HepG2 (cell line): Measurements from ENCODE around the gene ABCD4. TPM values are rescaled to one million over a fixed set of nuclear protein-coding genes. Genes with fewer than 3 reads are reported as not detected.

Experiments
- ARNT2 ChIP-seq: sonication (generic); formaldehyde crosslinking; IDR thresholded peaks from 2 replicates; pipeline ENCODE4 v1.8.0; 2022; ENCODE audit warnings: mild to moderate bottlenecking, low read depth, missing genetic modification reagents, moderate library complexity
- CBFB ChIP-seq: sonication (generic); formaldehyde crosslinking; IDR thresholded peaks from 2 replicates; pipeline ENCODE4 v1.4.0; 2020; ENCODE audit warnings: missing genetic modification reagents
- FOSL1 ChIP-seq: sonication (generic); formaldehyde crosslinking; IDR thresholded peaks from 2 replicates; pipeline ENCODE4 v1.9.0; 2021; ENCODE audit warnings: missing genetic modification reagents, borderline replicate concordance
- GATAD2A ChIP-seq: IDR thresholded peaks from 2 replicates; pipeline ENCODE4 v1.6.1; 2016
- GPN1 ChIP-seq: sonication (generic); formaldehyde crosslinking; IDR thresholded peaks from 2 replicates; pipeline ENCODE4 v1.5.1; 2020; ENCODE audit warnings: missing genetic modification reagents, borderline replicate concordance
- MAZ ChIP-seq, 2 experiments: sonication (generic) in 1 of 2; formaldehyde crosslinking in 1 of 2; IDR thresholded peaks; 2 replicates each; pipeline versions ENCODE4 v1.5.0 to v1.6.1; 2012 to 2020; ENCODE audit warnings: low read depth in 2 of 2, mild to moderate bottlenecking in 2 of 2, borderline replicate concordance in 1 of 2, improper control_type of control experiment in 1 of 2, low read length in 1 of 2, missing genetic modification reagents in 1 of 2, moderate library complexity in 1 of 2
- NCOA5 ChIP-seq: sonication (generic); formaldehyde crosslinking; IDR thresholded peaks from 2 replicates; pipeline ENCODE4 v1.4.0; 2020; ENCODE audit warnings: missing genetic modification reagents
- NFKB2 ChIP-seq: sonication (generic); formaldehyde crosslinking; IDR thresholded peaks from 2 replicates; pipeline ENCODE4 v1.4.0; 2020; ENCODE audit warnings: missing genetic modification reagents, borderline replicate concordance
- RBAK ChIP-seq: sonication (generic); formaldehyde crosslinking; IDR thresholded peaks from 2 replicates; pipeline ENCODE4 v1.5.1; 2020; ENCODE audit warnings: mild to moderate bottlenecking, missing genetic modification reagents
- RCOR2 ChIP-seq: IDR thresholded peaks from 2 replicates; pipeline ENCODE4 v1.6.1; 2016; ENCODE audit warnings: missing biosample characterization, missing genetic modification reagents
- SAP130 ChIP-seq: IDR thresholded peaks from 2 replicates; pipeline ENCODE4 v1.6.1; 2016; ENCODE audit warnings: low read depth
- SOX13 ChIP-seq, 3 experiments: fragments of 450-650 bp in 1 of 3; sonication (generic) in 1 of 3; formaldehyde crosslinking in 1 of 3; IDR thresholded peaks in 2 of 3; conservative IDR thresholded peaks in 1 of 3; 2 replicates each; pipeline versions ENCODE4 v1.5.0 to v1.6.1; 2016 to 2020; ENCODE audit warnings: antibody characterized with exemption in 1 of 3, mild to moderate bottlenecking in 1 of 3, missing compliant biosample characterization in 1 of 3, missing genetic modification reagents in 1 of 3, moderate library complexity in 1 of 3
- SPEN ChIP-seq: sonication (generic); formaldehyde crosslinking; IDR thresholded peaks from 2 replicates; pipeline ENCODE4 v1.5.1; 2020; ENCODE audit warnings: low read depth, mild to moderate bottlenecking, missing genetic modification reagents
- THAP11 ChIP-seq: IDR thresholded peaks from 2 replicates; pipeline ENCODE4 v1.6.1; 2016; ENCODE audit warnings: missing biosample characterization, missing genetic modification reagents
- ZNF160 ChIP-seq: sonication (generic); formaldehyde crosslinking; IDR thresholded peaks from 2 replicates; pipeline ENCODE4 v1.8.0; 2022; ENCODE audit warnings: mild to moderate bottlenecking, inconsistent platforms, missing genetic modification reagents
- ZNF232 ChIP-seq: sonication (generic); formaldehyde crosslinking; IDR thresholded peaks from 2 replicates; pipeline ENCODE4 v1.4.0; 2020; ENCODE audit warnings: missing genetic modification reagents, borderline replicate concordance
- ZNF282 ChIP-seq: fragments of 450-650 bp; IDR thresholded peaks from 2 replicates; pipeline ENCODE4 v1.6.1; 2018; ENCODE audit not compliant: partially characterized antibody
- ZNF552 ChIP-seq: sonication (generic); formaldehyde crosslinking; IDR thresholded peaks from 2 replicates; pipeline ENCODE4 v1.9.0; 2022; ENCODE audit warnings: missing genetic modification reagents, mild to moderate bottlenecking, borderline replicate concordance
- ZNF556 ChIP-seq: sonication (generic); formaldehyde crosslinking; IDR thresholded peaks from 2 replicates; pipeline ENCODE4 v1.4.0; 2020; ENCODE audit warnings: mild to moderate bottlenecking, missing genetic modification reagents, borderline replicate concordance
- ZNF589 ChIP-seq: sonication (generic); formaldehyde crosslinking; conservative IDR thresholded peaks from 2 replicates; pipeline ENCODE4 v1.8.0; 2022; ENCODE audit warnings: mild to moderate bottlenecking, moderate library complexity, missing genetic modification reagents
- ZNF598 ChIP-seq: sonication (generic); formaldehyde crosslinking; IDR thresholded peaks from 2 replicates; pipeline ENCODE4 v1.5.1; 2020; ENCODE audit warnings: mild to moderate bottlenecking, missing genetic modification reagents, borderline replicate concordance
- ZNF605 ChIP-seq: sonication (generic); formaldehyde crosslinking; IDR thresholded peaks from 2 replicates; pipeline ENCODE4 v1.8.0; 2022; ENCODE audit warnings: mild to moderate bottlenecking, missing genetic modification reagents
- ZNF737 ChIP-seq: sonication (generic); formaldehyde crosslinking; IDR thresholded peaks from 2 replicates; pipeline ENCODE4 v1.5.0; 2020; ENCODE audit warnings: missing genetic modification reagents, mild to moderate bottlenecking, borderline replicate concordance
- ZNF747 ChIP-seq: sonication (generic); formaldehyde crosslinking; IDR thresholded peaks from 2 replicates; pipeline ENCODE4 v1.8.1; 2023; ENCODE audit warnings: missing genetic modification reagents, mild to moderate bottlenecking, borderline replicate concordance
- polyA plus RNA-seq, 8 experiments: library from polyadenylated mRNA; depleted of rRNA in 3 of 8; stranded (reverse) in 7 of 8; unstranded in 1 of 8; fragments of >200 nt; fragmentation: Illumina TruSeq in 4 of 8; extraction: Trizol in 4 of 8; gene quantifications; 2 replicates each; pipeline versions ENCODE4 v1.2.1 to v1.2.3, GENCODE V29; 2011 to 2016; ENCODE audit warnings: low read depth in 4 of 8, missing spikeins in 1 of 8, mixed read lengths in 1 of 8; ENCODE audit not compliant: insufficient read depth in 1 of 8
- total RNA-seq, 5 experiments: library from RNA; depleted of rRNA; stranded (reverse); fragments of >200 nt; fragmentation: Illumina TruSeq; extraction: Trizol; gene quantifications; 2 replicates each; pipeline ENCODE4 v1.2.3, GENCODE V29; 2016; ENCODE audit warnings: low read depth in 1 of 5
- TF ChIP-seq, protein P1 (sequence below): IDR thresholded peaks from 2 replicates; pipeline ENCODE4 v1.6.1; 2016; ENCODE audit warnings: mild to moderate bottlenecking
- TF ChIP-seq, protein P2 (sequence below): sonication (generic); formaldehyde crosslinking; IDR thresholded peaks from 2 replicates; pipeline ENCODE4 v1.4.0; 2020; ENCODE audit warnings: mild to moderate bottlenecking, missing genetic modification reagents
- TF ChIP-seq, protein P3 (sequence below): sonication (generic); formaldehyde crosslinking; IDR thresholded peaks from 2 replicates; pipeline ENCODE4 v1.9.0; 2021; ENCODE audit warnings: missing genetic modification reagents, mild to moderate bottlenecking, borderline replicate concordance

ABCD4 gene
- total and polyA plus RNA-seq, 2 of the 13 experiments (the other 11 are each of a cell fraction or from before 2014, with no cell fraction given), result 47.5 to 50.5 TPM

DNA sequence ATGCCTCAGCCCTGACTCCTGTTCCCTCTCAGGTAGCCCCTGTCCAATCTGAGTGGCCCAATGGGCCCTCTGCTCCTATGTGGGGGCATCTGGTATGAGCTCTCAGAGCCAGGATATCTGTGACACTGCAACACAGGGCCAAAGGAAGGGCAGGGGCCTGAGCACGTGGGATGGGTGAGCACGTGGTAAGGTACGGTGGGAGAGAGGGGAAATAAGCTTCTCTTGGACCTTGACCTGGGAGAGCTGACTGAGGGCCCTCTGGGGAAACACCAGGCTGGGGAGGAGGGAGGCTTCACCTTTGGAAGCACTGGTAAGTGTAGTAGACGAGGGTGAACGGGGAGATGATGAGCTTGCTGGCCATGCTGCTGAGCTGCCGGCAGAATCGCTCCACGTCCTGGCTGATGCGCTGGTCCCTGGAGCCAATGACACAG, 6.7 kb downstream of the ABCD4 start (continued):
- TF ChIP-seq SOX13 (IDR thresholded peaks at IDR 0.05) (no peak), SOX13 (CRISPR knock-in tag; conservative IDR thresholded peaks at IDR 0.05 in 1 of 2, IDR thresholded peaks at IDR 0.05 in 1 of 2) (peak in 1 of 2 experiments; percentile 24; a peak in 1 of 4 replicates), ZNF747 (CRISPR knock-in tag) (no peak), SAP130 (CRISPR knock-in tag) (peak; percentile 92), FOSL1 (no peak), ZNF556 (peak; percentile 49; the same call in 1 of the 2 replicates), ZNF598 (CRISPR knock-in tag) (peak; percentile 75; the same call in 1 of the 2 replicates), RCOR2 (CRISPR knock-in tag) (no peak), GPN1 (CRISPR knock-in tag) (no peak), THAP11 (CRISPR knock-in tag) (peak; percentile 80), RBAK (no peak), ZNF282 (no peak), ZNF605 (CRISPR knock-in tag) (peak; percentile 72; the same call in 1 of the 2 replicates), NCOA5 (CRISPR knock-in tag) (no peak), ZNF160 (peak; percentile 78; the same call in 1 of the 2 replicates), GATAD2A (peak; percentile 74), SPEN (CRISPR knock-in tag) (peak; percentile 77), CBFB (CRISPR knock-in tag) (no peak), ZNF232 (CRISPR knock-in tag) (peak; percentile 53; the same call in 1 of the 2 replicates), ZNF589 (CRISPR knock-in tag) (0 out of 2 replicates have a peak, but pooled peaks have one; percentile 38), ARNT2 (0 out of 2 replicates have a peak, but pooled peaks have one; percentile 46), ZNF552 (CRISPR knock-in tag) (no peak), NFKB2 (CRISPR knock-in tag) (0 out of 2 replicates have a peak, but pooled peaks have one; percentile 52), ZNF737 (CRISPR knock-in tag) (peak; percentile 60; the same call in 1 of the 2 replicates), MAZ (IDR thresholded peaks at IDR 0.05; ENCODE audit: borderline replicate concordance, low read depth, low read length) (no peak), MAZ (CRISPR knock-in tag; IDR thresholded peaks at IDR 0.05; ENCODE audit: low read depth) (peak; percentile 48; the same call in 1 of the 2 replicates)
- TF ChIP-seq, protein P1, sequence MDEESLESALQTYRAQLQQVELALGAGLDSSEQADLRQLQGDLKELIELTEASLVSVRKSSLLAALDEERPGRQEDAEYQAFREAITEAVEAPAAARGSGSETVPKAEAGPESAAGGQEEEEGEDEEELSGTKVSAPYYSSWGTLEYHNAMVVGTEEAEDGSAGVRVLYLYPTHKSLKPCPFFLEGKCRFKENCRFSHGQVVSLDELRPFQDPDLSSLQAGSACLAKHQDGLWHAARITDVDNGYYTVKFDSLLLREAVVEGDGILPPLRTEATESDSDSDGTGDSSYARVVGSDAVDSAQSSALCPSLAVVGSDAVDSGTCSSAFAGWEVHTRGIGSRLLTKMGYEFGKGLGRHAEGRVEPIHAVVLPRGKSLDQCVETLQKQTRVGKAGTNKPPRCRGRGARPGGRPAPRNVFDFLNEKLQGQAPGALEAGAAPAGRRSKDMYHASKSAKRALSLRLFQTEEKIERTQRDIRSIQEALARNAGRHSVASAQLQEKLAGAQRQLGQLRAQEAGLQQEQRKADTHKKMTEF (CRISPR knock-in tag), result peak; percentile 62; the same call in 1 of the 2 replicates
- TF ChIP-seq, protein P2, sequence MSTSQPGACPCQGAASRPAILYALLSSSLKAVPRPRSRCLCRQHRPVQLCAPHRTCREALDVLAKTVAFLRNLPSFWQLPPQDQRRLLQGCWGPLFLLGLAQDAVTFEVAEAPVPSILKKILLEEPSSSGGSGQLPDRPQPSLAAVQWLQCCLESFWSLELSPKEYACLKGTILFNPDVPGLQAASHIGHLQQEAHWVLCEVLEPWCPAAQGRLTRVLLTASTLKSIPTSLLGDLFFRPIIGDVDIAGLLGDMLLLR, result peak; percentile 64; the same call in 1 of the 2 replicates
- TF ChIP-seq, protein P3, sequence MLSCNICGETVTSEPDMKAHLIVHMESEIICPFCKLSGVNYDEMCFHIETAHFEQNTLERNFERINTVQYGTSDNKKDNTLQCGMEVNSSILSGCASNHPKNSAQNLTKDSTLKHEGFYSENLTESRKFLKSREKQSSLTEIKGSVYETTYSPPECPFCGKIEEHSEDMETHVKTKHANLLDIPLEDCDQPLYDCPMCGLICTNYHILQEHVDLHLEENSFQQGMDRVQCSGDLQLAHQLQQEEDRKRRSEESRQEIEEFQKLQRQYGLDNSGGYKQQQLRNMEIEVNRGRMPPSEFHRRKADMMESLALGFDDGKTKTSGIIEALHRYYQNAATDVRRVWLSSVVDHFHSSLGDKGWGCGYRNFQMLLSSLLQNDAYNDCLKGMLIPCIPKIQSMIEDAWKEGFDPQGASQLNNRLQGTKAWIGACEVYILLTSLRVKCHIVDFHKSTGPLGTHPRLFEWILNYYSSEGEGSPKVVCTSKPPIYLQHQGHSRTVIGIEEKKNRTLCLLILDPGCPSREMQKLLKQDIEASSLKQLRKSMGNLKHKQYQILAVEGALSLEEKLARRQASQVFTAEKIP, result no peak
